HUES6 (cell line): ENCODE measurements around the gene CCPG1.
"Not testable (repeated sequence)": the region's sequence is repeated elsewhere in the genome, so short reads cannot be mapped to it uniquely, and the experiment has no call there.

Experiments
- H3K27ac ChIP-seq: 2 replicates; pipeline ENCODE4 v1.7.0; 2013; ENCODE audit warnings: low read depth, mild to moderate bottlenecking, low read length, inconsistent platforms
- H3K27me3 ChIP-seq: 2 replicates; pipeline ENCODE4 v1.6.1; 2013; ENCODE audit warnings: low read length; ENCODE audit not compliant: control insufficient read depth, insufficient read depth
- H3K36me3 ChIP-seq: 2 replicates; pipeline ENCODE4 v1.6.1; 2013; ENCODE audit warnings: low read length; ENCODE audit not compliant: control insufficient read depth, insufficient read depth
- H3K4me1 ChIP-seq: 2 replicates; pipeline ENCODE4 v1.6.1; 2013; ENCODE audit warnings: low read length; ENCODE audit not compliant: control insufficient read depth, insufficient read depth
- H3K4me3 ChIP-seq: 2 replicates; pipeline ENCODE4 v1.5.1; 2013; ENCODE audit warnings: low read depth, low read length
- H3K9ac ChIP-seq: one replicate; pipeline ENCODE4 v1.6.1; 2013; ENCODE audit warnings: mild to moderate bottlenecking, low read length
- H3K9me3 ChIP-seq: 2 replicates; pipeline ENCODE4 v1.6.1; 2013; ENCODE audit warnings: low read depth, low read length; ENCODE audit not compliant: control insufficient read depth, insufficient read depth

CCPG1 gene

DNA sequence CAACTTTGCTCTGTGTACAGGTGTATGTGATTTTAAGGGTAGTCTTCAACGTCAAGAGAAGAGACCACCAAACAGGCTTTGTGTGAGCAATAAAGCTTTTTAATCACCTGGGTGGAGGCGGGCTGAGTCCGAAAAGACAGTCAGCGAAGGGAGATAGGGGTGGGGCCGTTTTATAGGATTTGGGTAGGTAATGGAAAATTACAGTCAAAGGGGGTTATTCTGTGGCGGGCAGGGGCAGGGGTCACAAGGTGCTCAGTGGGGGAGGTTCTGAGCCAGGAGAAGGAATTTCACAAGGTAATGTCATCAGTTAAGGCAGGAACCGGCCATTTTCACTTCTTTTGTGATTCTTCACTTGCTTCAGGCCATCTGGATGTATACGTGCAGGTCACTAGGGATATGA lies 9.5 kb upstream of the CCPG1 start:
- Histone ChIP-seq H3K27ac (peak overlapping the region; percentile 95), H3K9ac (peak overlapping the region; percentile 74), H3K4me1 (peaks cover 15% of the 10 kb centered on the region)
- not testable (repeated sequence) for H3K36me3 ChIP-seq, H3K9me3 ChIP-seq, H3K27me3 ChIP-seq, H3K4me3 ChIP-seq

DNA sequence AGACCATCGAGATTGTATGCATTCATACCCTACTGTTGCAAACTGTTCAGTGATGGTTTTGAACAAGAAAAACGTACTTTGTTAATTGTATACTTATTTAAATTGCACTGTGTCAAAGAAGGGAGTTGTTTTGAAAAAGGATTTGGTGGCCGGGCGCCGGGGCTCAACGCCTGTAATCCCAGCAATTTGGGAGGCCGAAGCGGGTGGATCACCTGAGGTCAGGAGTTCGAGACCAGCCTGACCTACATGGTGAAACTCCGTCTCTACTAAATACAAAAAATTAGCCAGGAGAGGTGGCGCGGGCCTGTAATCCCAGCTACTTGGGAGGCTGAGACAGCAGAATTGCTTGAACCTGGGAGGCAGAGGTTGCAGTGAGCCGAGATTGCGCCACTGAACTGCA lies 817 bp upstream of the CCPG1 start:
- H3K36me3 ChIP-seq, H3K9me3 ChIP-seq, H3K4me1 ChIP-seq, H3K27me3 ChIP-seq: not testable (repeated sequence)
- H3K4me3 ChIP-seq, result peak overlapping the region; percentile 83
- peak overlapping the region; percentile 45 for H3K9ac ChIP-seq
- 0 out of 2 replicates have a peak overlapping the region, but pooled peaks have one; percentile 42 for H3K27ac ChIP-seq

DNA sequence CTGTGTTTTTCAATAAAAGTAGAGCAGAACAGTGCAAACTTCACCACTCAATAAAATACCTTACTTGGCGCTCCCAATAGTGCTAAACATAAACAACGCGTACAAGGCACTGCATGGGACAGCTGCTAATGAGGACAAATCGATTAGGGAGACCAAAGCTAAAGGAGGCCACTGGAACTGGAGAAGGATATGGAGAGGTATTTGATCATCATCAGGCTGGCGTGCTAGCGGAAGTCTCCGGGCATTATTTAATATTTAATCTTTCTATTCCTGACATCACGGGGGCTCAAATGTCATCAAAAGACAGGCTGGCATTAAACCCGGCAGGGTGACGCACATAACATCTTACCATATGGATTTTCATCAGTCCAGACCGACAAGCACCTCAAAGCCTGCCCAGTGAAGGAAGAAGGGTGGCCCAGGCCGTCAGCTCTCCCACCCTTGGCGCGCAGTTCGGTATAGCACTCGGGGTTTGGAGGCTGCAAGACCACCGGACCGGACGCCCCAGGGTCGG lies 604 bp downstream of the CCPG1 start:
- no peaks in the 10 kb centered on the region for H3K36me3 ChIP-seq
- peak overlapping the region; percentile 55 for H3K9ac ChIP-seq
- H3K27me3 ChIP-seq, result no peaks in the 10 kb centered on the region
- no peaks in the 10 kb centered on the region for H3K4me1 ChIP-seq
- H3K9me3 ChIP-seq, result no peaks in the 10 kb centered on the region
- peak overlapping the region; percentile 83 for H3K4me3 ChIP-seq
- no peak overlapping the region for H3K27ac ChIP-seq

DNA sequence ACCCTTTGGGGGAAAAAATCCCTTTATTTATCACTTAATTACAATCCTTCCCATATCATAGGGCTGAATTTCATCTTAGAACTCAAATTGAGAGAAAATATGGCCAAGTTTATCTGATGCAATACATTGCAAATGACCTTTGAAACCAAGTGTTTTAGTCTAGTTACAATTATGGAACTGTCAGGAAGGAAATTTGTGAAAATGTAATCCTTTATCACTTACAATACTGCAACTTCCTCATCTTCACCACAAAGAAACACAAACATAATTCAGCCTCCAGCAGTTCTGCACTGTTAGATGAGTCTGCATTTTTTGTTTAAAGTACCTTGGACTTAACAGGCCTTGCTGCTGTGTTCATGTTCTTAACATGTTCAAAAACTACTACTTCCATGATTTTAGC lies 4.6 kb downstream of the CCPG1 start:
- no peaks in the 10 kb centered on the region for H3K9me3 ChIP-seq
- H3K27ac ChIP-seq, result 0 out of 2 replicates have a peak overlapping the region, but pooled peaks have one; percentile 19
- no peaks in the 10 kb centered on the region for H3K36me3 ChIP-seq
- H3K4me1 ChIP-seq, result no peaks in the 10 kb centered on the region; the same call in 1 of the 2 replicates
- no peaks in the 10 kb centered on the region for H3K27me3 ChIP-seq
- H3K9ac ChIP-seq, result no peak overlapping the region
- no peak overlapping the region for H3K4me3 ChIP-seq

DNA sequence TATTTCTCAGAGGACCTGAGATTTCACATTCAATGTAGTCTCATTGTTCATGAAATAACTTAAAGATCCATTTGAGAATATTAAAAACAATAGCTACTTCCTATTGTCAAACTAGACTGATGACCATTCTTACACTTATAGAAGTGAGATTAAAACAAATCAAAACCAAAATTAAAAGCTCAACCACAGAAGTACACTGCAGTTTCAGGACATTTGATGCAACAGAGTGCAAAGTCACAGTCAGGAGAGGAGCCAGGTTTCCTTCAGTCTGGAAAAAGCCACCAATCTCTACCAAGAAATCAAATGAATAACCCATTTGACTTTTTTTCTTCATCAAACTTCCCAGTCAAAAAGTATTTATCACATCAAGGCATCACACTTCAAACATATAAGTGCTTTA lies 5.5 kb downstream of the CCPG1 start:
- H3K9me3 ChIP-seq, result no peaks in the 10 kb centered on the region
- no peak overlapping the region for H3K9ac ChIP-seq
- peaks cover 2% of the 10 kb centered on the region; the same call in 1 of the 2 replicates for H3K36me3 ChIP-seq
- H3K4me3 ChIP-seq, result no peak overlapping the region
- no peaks in the 10 kb centered on the region for H3K27me3 ChIP-seq
- H3K4me1 ChIP-seq, result no peaks in the 10 kb centered on the region; the same call in 1 of the 2 replicates
- H3K27ac ChIP-seq, result 0 out of 2 replicates have a peak overlapping the region, but pooled peaks have one; percentile 48

DNA sequence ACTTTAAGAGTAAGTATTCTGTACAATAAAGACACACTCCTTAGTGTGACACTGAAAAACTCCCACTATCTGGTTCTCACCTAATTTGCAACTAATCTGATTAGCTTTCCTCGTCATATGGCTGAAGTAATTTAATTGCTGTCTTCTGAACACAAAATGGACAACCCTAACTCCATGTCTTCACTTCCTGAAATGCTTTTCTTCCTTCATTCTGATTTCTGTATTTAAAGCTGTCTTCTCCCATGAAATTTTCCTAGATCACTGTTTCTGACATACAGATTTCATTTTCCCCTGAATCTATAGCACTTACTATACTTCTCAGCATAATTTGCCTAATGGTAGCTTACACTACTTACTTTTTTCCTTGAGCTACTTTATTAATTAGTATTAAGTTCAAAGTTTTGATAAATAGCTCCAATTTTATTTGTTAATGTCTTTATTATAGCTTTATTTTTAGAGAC lies 6.3 kb downstream of the CCPG1 start:
- Histone ChIP-seq H3K36me3 (peaks cover 2% of the 10 kb centered on the region; the same call in 1 of the 2 replicates), H3K27me3 (no peaks in the 10 kb centered on the region), H3K9me3 (no peaks in the 10 kb centered on the region), H3K4me1 (no peaks in the 10 kb centered on the region; the same call in 1 of the 2 replicates), H3K9ac (no peak overlapping the region), H3K4me3 (no peak overlapping the region), H3K27ac (no peak overlapping the region)

DNA sequence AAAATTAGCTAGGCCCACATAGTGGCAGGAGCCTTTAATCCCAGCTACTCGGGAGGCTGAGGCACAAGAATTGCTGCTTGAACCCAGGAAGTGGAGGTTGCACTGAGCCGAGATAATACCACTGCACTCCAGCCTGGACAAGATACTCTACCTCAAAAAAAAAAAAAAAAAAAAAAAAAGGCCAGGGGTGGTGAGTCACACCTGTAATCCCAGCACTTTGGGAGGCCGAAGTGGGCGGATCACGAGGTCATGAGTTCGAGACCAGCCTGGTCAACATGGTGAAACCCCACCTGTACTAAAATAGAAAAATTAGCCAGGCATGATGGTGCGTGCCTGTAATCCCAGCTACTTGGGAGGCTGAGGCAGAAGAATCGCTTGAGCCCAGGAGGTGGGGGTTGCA lies 8.1 kb downstream of the CCPG1 start:
- not testable (repeated sequence) for H3K27ac ChIP-seq, H3K27me3 ChIP-seq, H3K4me1 ChIP-seq, H3K9me3 ChIP-seq, H3K4me3 ChIP-seq, H3K9ac ChIP-seq, H3K36me3 ChIP-seq

DNA sequence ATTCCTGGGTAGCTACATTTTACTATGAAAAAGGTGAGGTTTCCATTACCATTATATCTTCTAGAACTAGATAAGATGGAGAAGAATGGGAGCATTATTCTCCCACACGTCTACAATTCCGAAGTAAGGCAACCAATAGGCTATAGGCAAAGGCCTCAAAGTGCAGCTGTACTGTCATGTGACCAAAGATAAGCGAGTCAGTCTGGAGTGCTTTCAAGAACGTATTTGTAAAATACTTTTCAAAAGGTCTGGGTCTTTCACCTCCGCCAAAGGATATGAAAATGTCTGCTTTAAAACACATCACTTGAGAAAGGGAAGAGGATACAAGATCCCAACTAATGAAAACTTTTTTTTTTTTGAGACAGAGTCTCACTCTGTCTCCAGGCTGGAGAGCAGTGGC lies 9.9 kb downstream of the CCPG1 start:
- Histone ChIP-seq H3K27me3 (no peaks in the 10 kb centered on the region), H3K36me3 (peaks cover 2% of the 10 kb centered on the region; the same call in 1 of the 2 replicates), H3K4me3 (no peak overlapping the region), H3K27ac (no peak overlapping the region), H3K4me1 (no peaks in the 10 kb centered on the region; the same call in 1 of the 2 replicates), H3K9ac (no peak overlapping the region), H3K9me3 (peaks cover 9% of the 10 kb centered on the region; the same call in 1 of the 2 replicates)

DNA sequence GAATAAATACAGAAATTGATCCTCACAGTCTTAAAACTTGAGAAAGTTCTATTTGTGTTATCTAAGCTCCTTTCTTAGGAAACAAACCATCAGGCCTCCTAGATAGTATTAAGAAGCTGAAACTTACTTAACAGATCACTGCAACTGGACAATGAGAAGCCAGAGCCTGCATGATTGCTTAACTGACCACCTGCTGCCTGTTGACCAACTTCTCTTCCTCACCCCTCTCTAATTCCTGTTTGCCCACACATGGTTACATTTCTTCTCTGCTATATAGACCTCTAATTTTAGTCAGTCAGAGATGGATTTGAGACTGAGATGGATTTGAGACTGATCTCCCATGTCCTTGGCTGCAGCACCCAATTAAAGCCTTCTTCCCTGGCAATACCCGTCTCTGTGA lies 13.5 kb downstream of the CCPG1 start:
- H3K9ac ChIP-seq, result no peak overlapping the region
- H3K4me3 ChIP-seq, result no peak overlapping the region
- peaks cover 9% of the 10 kb centered on the region; the same call in 1 of the 2 replicates for H3K9me3 ChIP-seq
- H3K36me3 ChIP-seq, result peaks cover 2% of the 10 kb centered on the region; the same call in 1 of the 2 replicates
- no peaks in the 10 kb centered on the region for H3K4me1 ChIP-seq
- H3K27ac ChIP-seq, result no peak overlapping the region
- H3K27me3 ChIP-seq, result no peaks in the 10 kb centered on the region

DNA sequence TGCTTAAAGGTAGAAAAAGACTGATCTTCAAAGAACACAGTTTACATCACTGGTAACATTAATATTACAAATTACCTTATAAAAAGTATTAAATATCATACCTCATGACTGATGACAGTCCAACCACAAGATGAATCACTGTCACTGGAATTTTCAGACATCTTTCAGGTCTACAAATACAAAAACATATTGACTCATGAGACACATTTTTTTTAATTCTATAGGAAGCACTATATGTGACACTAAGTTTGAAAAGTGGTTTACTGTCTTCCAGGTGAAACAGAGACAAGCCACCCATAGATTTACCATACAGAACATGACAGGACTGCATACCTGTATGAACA lies 18.9 kb downstream of the CCPG1 start:
- Histone ChIP-seq H3K9ac (no peak overlapping the region), H3K9me3 (no peaks in the 10 kb centered on the region), H3K4me3 (no peak overlapping the region), H3K4me1 (no peaks in the 10 kb centered on the region), H3K27ac (no peak overlapping the region), H3K27me3 (no peaks in the 10 kb centered on the region), H3K36me3 (no peaks in the 10 kb centered on the region)

DNA sequence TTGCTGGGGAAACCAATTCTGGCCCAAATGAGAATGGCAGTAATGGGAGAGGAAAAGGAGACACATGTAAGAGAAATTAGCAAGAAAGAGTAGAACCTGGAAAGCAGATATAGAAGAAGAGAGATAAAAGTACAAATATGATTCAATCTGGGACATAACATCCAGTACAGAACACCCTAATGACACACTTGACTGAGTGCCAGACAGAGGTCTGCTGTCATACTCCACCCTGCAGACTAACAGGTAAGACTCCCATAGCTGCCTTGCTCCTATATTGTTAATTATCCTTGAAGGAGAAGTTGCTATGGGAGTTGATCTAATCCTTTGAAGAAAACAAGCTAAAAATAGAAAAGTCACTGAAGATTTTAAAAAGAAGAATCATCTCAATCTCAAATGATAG lies 21.1 kb downstream of the CCPG1 start:
- no peak overlapping the region for H3K9ac ChIP-seq
- H3K36me3 ChIP-seq, result no peaks in the 10 kb centered on the region

More for the DNA sequence above, 21.1 kb downstream of the CCPG1 start:
- Histone ChIP-seq H3K27me3 (no peaks in the 10 kb centered on the region), H3K27ac (no peak overlapping the region), H3K4me3 (no peak overlapping the region), H3K4me1 (no peaks in the 10 kb centered on the region), H3K9me3 (no peaks in the 10 kb centered on the region)
